ENCODE measurements around the gene ASPDH.

Gene ASPDH

GRCh38 chr19:50494186-50495019 lies 19.3 kb downstream of the ASPDH start:
- DNase-seq = no peak

- no peak for DNase-seq
Observed at GRCh38 chr19:50493171-50493570, 20.5 kb downstream of the ASPDH start.

GRCh38 chr19:50492303-50493052 lies 21.2 kb downstream of the ASPDH start:
- no peak for DNase-seq

GRCh38 chr19:50490991-50491472 lies 22.7 kb downstream of the ASPDH start:
- peak; percentile 80 for DNase-seq

- no peak for DNase-seq
Observed at GRCh38 chr19:50490411-50490811, 23.3 kb downstream of the ASPDH start.

- no peak for DNase-seq
Observed at GRCh38 chr19:50489461-50490011, 24.2 kb downstream of the ASPDH start.

GRCh38 chr19:50488389-50489194 lies 25.1 kb downstream of the ASPDH start:
- no peak for DNase-seq

GRCh38 chr19:50486823-50487515 lies 26.7 kb downstream of the ASPDH start:
- DNase-seq = no peak

- no peak for DNase-seq
Observed at GRCh38 chr19:50485284-50485955, 28.3 kb downstream of the ASPDH start.

GRCh38 chr19:50482916-50483315 lies 30.8 kb downstream of the ASPDH start:
- no peak for DNase-seq

- no peak for DNase-seq
Observed at GRCh38 chr19:50482271-50482855, 31.4 kb downstream of the ASPDH start.

GRCh38 chr19:50481351-50482149 lies 32.2 kb downstream of the ASPDH start:
- no peak for DNase-seq

GRCh38 chr19:50480281-50481111 lies 33.2 kb downstream of the ASPDH start:
- DNase-seq = no peak

GRCh38 chr19:50479761-50480251 lies 33.9 kb downstream of the ASPDH start:
- DNase-seq = no peak

GRCh38 chr19:50478901-50479715 lies 34.6 kb downstream of the ASPDH start:
- no peak for DNase-seq

- DNase-seq = no peak
Observed at GRCh38 chr19:50477751-50478515, 35.8 kb downstream of the ASPDH start.

- DNase-seq = no peak
Observed at GRCh38 chr19:50476907-50477238, 36.8 kb downstream of the ASPDH start.
